ENCODE measurements around the gene PPP6R1.
A peak's percentile ranks its signal among the peaks of the same experiment; 100 is the strongest.

Gene PPP6R1

DNA sequence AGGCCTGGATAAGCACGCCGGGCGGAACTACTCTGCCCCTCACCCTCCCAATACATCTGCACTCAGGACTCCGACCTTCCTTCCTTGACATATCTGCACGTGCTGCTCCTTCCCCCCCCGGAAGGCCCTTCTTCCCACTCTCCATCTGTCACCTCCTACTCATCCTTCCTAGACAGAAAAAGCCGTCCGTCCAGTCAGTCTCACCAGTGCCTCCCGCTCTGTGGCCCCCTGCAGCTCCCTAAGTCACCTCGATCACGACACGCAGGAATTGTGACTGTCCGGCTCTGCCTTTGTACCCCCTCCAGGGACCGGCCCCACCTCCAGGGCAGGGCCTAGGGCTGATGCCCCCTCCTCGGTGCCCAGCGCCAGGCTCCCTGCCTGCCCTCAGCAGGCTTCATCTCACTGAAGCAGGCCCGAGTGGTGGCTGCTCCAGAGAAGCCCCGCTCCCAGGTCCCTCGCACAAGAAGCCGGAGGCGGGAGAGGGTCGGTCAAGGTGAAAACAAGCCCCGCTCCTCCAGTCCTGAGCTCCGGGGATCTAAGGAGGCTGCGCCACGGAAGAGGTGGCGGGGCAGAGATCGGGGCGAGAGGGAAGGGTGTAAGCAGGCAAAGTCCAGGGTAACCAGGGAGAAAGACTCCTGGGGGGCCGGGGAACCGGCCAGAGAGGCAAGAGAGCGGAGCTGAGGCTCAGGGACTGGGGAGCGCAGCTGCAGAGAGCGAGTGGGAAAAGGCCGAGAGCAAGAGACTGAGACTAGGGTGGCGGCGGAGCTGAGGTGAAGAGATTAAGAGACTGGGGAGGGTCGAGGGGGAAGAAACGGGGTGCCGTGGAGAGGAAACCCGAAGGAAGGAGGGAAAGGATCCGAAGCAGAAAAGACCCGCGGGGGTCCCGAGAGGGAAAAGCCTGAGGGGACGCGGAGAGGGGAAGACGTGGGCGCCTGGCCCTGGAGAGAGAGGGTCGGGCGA is 1.1 kb downstream of the PPP6R1 start:
- peak; percentile 54 for DNase-seq

DNA sequence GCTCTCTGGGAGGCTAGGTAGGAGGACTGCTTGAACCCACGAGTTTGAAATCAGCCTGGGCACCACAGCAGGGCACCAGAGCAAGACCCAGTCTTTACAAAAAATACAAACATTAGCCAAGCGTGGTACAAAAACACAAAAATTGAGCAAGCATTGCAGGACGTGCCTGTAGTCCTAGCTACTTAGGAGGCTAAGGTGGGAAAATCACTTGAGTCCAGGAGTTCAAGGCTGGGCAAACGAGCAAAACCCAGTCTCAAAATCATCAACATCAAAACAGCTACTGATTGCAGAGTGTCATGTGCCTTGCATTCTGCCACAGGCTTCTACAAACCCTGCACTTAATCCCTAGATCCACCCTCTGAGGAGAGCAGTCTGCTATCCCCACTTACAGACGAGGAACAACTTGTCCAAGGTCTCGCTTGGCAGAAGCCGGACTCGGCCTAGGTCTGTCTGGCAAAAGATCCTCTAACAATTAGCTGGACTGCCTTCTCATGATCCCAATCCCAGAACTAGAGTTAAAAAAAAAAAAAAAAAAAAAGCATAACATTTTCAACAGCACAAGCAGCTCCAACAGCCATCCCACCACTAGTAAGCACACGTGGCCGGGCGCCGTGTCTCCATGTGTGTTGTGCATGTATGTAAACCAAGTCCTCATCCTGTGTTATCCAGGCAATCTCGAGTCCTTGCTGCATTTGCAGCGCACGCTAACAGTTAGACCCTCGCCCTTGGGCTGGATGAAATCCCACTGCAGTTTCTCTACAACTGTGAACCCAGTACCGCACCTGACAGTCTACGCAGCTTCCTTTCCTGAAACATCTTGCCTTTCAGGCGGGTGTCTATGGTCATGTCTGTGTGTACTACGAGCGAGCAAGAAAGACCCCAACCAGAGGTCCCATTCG is 2.0 kb downstream of the PPP6R1 start:
- no peak for DNase-seq

DNA sequence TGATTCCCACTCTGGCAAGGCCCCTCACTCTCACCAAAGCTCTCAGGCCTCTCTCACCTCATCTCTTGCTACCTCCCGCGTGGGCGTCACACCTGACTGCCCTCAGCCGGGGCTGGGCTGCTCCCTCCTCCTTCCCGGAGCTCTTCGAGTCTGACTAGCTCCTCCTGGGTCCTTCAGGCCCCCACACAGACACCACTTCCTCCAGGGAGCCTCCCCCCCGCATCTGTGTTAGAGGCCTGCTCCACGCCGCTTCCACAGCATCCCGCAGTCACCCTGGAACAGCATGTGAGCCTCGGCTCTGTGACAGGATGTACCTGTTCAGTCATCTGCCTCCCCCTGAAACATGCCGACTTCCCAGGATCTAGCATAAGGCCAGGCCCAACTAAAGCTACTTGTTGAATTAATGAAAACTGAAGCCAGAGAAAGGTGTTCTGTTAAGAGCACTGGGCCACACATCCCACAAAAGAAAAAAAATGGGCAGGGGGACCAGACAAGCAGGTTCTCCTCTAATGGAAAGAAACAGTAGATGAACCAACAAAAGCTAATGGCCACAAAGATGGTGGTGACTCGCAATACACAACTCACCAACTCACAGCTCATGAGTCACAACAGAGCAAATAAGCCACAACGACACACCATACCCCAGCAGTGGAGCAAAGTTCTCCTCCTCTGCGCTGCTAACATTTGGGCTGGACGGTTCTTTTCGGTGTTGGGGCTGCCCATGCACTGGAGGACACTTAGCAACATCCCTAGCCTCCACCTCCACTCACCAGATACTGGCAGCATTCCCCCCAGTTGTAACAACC is 3.0 kb downstream of the PPP6R1 start:
- DNase-seq = peak; percentile 80

DNA sequence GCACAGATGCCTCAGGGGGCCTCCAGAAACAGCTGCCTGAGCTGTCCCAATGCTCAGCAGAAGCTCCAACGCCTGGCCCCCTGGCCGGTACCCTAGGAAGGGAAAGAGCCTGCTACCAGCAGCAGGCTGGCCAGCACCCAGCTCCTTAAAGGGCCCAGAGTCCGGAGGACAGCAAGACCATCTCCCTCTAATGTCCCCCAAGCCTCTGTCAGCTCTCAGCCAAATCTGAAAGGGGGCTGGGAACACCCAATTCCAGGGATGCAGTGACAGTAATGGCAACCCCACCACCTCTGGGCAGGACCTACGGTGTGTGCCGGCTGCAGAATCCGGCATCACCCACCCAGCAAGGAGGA is 4.2 kb downstream of the PPP6R1 start:
- DNase-seq = no peak

DNA sequence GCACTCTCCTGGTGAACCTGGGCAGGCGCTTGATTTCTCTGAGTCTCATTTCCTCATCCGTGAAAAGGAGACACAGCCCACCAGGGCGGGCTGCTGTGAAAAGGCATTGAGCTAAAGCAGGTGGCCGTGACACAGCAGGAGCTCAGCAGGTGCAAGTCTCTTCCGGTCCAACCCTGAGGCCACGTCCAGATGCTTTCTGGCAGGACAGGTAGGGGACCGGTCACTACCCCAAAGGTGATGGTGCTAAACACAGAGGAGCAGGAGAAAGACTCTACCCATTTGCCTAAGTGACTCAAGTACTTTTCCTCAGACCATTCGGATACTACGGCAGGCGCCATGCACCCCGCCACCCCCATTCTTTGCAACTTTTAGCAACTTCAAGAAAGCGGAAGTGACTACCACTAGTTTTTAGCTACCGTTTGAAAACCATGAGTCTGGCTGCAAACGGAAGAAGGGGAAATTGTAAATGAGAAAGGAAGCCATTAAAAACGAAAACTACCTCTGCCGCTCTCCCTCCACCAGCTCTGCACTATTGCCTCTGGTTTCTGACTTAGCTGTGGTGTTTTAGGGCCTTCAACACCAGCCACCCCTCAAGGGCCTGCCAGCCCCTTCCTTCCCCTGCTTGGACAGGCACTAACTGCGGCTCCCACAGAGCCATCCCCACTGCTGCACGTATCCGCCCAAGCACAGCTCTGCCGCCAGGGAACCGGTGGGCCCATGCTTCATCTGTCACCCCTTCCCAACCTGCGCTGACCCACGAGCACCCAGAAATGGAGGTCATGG is 4.8 kb downstream of the PPP6R1 start:
- peak; percentile 78 for DNase-seq

DNA sequence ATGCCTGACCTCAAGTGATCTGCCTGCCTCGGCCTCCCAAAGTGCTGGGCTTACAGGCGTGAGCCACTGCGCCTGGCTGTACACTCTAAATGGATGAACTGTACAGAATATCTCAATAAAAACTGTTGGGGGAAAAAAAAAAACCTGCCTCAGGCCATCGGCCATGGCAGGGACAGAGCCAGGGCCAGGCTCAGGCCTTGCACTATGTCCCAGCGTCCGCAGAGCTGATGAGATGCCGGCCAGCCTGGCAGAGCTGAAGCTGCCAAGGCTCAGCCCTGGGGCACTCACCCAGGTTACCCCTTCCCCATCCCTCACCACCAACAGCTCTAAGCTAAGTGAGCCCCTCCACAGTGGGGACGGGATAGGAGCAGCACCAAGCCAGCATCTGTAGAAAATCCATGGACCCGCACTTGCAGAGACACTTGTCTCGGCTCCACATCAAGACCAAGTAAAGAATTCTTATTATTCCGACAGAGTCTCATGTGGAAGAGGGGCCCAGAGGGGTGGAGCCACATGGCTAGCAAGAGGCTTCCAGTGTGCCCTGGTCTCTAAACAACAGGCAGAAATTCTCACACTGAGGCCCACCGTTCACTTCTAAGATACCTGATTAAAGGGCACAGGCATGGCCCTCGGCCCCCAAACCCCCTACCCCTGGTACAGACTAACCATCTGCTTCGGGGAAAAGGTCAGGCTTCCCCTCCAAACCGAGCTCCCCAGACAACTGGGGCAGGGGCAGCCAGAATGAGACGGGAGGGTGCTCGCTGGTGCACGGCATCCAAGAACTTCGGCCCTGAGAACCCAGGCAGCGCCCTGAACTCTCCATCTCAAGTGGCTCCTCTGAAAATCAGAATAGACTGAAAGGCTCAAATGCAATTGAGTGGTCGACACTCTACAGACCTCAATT is 5.8 kb downstream of the PPP6R1 start:
- no peak for DNase-seq

DNA sequence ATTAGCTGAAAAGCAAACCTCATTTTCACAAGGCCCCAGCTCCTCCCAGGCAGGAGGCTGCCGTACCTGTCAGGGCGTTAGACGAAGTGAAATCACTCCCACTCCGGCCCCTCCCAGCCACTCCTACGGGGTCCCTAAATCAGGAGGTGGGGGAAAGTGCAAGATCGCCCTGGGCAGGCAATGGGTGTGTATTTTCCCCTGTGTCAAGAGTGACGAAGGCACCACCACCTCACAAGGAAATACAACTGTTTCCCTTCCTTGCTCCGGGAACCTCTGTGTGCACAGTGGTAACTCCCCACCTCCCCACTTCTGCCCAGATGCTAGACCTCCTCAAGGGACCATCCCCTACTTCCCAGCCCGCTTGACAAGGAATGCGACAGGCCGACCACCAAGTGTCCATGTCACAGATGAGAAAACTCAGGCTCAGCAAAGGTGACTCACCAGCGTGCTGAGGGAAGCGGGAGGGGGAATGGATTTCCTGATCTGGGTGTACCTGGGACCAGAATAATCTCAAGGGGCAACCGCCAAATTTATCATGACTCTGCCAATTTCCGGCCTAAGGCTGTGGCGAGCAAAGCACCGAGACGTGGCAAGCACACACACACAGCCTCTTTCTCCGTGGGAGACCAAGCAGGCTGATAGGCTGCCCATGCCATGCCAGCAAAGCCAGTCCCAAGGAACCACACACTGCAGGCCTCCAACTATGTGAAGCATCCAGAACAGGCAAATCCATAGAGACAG is 7.3 kb downstream of the PPP6R1 start:
- DNase-seq = peak; percentile 76

DNA sequence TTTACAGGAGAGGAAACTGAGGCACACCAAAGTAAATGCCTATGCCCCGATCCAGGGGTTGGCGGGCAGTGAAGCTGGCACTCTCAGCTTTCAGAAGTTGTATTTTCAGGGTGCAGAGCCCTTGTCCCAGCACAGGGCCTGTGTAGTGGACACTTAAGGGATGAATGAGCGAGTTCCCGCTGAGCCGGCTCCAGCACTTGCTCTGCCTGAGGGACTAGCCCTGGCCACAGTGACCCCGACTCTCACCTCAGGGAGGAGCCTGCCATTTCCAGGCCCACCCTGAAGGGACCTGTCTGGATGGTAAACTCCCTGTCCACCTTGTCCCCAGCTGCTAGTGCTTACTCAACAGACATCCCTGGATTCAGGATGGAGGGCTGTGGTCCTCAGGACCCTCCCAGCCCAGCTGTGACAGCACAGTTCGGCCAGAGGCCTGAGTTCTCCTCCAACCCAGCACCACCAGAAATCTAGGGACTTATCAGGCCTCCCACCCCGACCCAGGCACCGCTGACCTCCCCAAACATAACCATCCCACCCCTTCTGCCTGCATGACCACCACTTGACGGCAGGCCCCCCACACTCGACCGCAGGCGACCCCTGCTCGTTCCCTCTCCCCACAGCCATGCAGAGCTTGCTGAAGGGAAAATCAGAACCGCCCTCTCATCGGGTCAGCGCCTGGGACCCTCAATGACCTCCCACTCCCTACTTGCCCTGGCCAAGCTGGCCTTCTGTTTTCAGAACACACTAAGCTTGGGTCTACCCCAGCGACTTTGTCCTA is 8.4 kb downstream of the PPP6R1 start:
- no peak for DNase-seq

DNA sequence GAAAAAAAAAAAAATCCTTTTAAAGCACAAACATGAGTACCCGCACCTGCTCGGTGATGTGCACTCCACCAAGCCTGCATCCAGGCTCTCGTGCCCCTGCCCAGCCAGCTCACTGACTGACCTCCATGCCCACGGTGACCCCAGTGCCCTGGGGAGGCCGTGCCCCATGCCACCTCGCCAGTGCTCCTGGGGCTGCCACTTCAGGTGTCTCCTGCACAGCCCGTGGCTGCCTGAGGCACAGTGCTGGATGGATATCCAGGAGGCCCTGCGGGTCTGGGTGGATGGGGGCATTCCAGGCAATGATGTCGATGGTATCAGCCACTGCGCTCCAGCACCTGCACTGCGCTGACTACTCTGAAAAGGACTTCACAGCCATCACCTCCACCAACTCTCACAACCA is 9.0 kb downstream of the PPP6R1 start:
- no peak for DNase-seq

DNA sequence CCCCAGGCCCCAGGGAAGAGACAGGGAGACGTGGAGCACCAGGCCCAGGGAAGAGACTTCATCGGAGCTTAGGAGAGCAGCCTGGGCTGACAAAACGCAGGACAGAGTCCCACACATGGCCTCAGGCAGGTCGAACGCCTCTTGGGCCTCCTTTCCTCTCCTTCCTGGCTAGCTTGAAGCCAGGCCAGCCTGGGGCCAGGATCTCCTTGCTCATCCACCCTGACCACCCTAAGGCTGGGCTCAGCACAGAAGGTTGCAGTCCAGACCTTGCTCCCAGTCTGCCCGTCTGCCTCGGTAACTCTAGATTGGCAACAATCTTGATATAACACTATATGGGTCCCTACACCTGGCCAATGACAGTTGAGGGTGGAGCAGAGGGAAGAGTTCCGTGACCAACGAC is 10.1 kb downstream of the PPP6R1 start:
- DNase-seq = no peak

DNA sequence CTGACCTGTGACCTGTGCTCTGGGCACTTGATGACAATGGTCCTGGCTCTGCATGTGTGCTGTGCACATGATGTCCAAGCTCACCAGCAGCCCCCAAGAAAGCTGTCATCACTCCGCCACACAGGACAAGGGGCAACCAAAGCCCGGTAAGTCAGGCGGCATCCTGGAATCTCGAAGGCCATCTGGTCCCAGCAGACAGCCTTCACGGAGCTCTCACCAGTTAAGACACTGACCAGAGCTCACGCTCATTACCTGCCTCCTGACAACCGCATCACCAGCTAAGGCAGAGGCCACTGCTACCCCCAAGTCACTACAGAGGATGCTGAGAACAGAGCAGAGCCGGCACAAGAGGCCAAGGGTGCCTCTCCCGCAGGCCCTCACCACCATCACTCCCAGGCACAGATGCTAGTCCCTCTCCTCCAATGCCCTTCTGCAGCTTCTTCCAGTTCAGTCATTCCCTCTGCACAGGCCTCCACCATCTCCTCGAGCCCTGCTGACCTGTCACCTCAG is 10.6 kb downstream of the PPP6R1 start:
- no peak for DNase-seq

DNA sequence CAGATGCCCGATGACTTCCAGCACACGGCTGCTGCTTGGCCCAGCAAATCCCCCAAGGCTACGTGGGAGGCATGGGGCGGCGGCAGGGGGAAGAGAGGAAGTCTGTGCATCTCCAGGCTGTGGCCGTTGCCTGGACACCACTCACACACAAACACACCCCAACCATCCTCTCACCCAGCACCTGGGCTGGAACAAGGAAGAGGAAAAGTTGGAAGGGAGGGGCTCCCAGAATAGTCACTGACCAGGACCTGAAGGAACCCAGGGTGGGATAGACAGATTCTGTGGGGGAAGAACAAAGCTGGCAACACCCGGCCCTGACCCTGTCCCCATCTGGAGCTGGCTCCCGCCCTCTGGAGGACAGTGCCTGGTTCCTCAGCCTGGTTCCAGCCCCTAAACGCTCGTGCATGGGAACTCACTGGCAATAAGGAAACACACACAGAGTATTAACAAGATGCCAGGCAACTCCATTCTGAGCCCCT is 11.2 kb downstream of the PPP6R1 start:
- DNase-seq = no peak

DNA sequence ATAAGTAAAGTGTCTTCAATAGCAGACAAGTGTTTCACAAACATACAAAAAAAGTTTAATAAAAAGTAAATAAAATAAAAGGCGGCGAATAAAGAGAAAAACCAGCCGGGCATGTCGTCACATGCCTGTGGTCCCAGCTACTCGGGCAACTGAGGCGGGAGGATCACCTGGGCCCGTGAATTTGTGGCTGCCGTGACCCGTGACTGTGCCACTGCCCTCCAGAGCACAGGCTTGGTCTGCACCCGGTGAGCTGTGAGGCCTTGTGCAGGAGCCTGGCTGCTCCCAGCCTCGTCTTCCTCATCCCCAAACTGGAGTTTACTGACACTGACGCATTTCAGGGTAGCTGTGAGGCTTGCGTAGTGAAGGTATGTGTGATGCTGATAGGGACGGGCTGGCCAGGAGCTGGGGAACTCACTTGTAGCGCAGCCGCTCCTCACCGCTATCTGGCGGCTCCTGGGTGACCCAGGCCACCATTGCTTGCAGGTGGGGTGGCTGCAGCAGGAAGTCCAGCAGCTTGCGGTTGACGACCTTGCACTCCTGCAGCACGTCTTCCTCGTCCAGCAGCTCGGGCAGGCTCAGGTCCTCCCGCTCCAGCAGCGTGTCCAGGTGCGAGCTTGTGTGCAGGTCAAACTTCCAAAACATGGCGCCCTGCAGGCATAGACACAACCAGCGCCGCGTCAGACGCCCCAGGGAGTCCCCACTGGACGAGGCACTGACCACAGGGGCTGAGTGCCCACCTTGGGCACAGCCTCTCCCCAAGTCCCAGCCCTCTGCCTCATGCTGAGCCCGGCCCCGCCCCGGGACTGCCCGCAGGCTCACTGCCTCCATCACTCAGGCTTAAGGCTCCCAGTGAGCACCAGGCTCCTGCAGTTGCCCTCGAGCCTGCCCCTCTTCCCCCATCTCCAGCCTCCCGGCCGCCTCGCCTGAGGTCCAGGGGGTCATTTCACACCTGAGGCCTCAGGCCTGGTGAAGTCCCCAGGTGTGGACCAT is 12.1 kb downstream of the PPP6R1 start:
- no peak for DNase-seq

DNA sequence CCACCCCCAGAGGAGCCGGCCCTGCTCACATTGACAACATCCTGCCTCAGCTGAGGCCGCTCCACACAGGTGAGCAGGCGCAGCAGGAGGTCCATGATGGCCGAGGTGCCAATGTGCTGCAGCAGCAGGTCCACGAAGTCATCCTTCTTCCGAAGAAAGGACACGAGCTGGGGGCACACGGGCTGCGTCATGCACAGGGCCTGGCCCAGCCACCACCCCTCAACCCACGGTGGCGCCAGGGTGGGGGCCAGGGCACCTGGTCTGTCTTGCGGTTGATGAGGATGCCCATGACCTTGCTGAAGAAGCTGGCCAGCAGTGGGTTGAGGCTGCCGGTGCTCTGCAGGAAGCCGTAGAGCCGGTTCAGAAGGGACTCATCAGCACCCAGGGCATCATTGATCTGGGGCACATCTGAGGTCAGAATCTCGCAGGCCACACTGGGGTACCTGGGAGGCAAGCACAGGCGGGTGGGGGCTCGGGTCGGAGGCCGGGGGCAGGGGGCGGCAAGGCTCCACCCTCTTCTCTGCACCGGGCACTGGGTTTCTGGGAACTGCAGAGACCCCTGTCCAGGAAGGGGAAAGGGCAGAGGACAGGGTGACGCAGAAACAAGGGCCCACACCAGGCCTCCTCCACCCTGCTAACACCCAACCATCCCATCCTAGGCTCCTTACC is 13.4 kb downstream of the PPP6R1 start:
- no peak for DNase-seq

DNA sequence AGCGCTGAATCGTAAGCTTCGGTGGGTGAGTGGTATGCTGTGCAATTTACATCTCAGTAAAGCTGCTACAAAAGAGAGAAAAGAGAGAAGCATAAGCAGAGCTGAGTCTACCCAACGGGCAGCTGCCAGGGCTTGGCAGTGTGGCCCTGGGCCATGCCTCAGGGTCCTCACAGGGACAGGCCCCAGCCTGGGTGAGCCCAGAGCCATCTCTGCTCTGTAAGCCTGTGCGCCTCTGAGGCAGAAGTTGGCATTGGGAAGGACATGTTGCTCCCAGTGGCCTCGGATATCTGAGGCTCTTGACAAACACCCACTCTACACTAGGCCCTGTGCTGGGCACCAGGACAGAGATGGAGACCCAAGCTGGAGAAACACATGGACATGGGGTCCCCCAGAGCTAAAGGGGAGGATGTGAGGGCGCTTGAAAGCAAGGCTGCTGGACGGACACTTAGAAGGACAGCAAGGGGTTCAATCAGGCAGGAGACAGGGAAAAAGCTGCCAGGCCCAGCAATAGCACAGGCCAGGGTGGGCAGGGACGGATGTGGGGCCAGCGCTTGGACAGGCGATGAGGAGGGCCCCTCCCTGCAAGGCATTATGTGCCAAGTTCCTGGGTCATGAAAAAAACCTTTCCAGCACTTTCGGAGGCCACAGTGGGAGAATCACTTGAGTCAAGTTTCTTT is 14.7 kb downstream of the PPP6R1 start:
- DNase-seq = no peak

DNA sequence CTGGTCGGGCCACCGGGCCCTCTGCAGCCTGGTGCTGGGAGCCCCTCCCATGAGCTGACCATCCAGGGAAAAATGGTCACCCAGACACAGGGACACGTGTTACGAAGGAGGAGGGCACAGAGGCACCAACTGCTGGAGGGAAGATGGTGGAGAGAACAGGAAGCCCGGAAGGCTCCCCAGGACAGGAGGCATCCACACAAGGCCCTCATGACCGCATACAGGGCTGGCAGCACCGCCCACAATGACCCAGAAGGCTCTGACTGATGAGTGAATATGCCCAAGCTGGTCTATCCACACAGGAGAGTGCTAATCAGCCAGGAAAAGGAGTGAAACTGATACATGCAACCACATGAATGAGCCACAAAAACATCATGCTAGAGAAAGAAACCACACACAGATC is 16.3 kb downstream of the PPP6R1 start:
- no peak for DNase-seq

All from activated CD4-positive, alpha-beta T cell treated with anti-CD3 and anti-CD28 coated beads, Interleukin-2, Interleukin-6, amounts not matched to agents 100 ng/mL and 50 ng/mL, durations not matched to agents 16 hours and 8 hours (primary cell).